ENCODE results near the gene HUWE1.
"Not testable (repeated sequence)": the region's sequence is repeated elsewhere in the genome, so short reads cannot be mapped to it uniquely, and the experiment has no call there.

HUWE1 gene

GRCh38 chrX:53511322-53511721 lies 175.2 kb downstream of the HUWE1 start:
- DNase-seq (ENCODE audit: low read depth, low spot score): no peak

DNA sequence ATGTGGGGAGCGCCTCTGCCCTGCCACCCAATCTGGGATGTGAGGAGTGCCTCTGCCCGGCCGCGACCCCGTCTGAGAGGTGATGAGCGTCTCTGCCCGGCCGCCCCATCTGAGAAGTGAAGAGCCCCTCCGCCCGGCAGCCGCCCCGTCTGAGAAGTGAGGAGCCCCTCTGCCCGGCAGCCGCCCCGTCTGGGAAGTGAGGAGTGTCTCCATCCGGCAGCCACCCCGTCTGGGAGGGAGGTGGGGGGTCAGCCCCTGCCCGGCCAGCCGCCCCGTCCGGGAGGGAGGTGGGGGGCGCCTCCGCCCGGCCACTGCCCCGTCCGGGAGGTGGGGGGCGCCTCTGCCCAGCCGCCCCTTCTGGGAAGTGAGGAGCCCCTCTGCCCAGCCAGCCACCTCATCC lies 182.5 kb downstream of the HUWE1 start:
- DNase-seq (ENCODE audit: low read depth, low spot score): not testable (repeated sequence)

GRCh38 chrX:53494436-53494835 lies 192.1 kb downstream of the HUWE1 start:
- no peak for DNase-seq (ENCODE audit: low read depth, low spot score)

DNA sequence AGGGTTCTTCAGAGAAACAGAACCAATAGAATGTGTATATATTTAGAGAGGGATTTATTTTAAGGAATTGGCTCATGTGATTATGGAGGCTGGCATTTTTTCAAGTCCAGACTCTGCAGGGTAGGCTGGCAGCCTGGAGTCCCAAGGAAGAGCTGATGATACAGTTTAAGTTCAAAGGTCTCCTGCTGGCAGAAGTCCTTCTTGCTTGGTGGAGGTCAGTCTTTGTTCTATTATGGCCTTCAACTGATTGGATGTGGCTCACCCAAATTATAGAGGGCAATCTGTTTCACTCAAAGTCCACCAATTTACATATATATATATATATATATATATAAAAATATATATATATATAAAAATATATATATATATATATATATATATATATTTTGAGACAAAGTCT lies 200.2 kb downstream of the HUWE1 start:
- DNase-seq (ENCODE audit: low read depth, low spot score): no peak

DNA sequence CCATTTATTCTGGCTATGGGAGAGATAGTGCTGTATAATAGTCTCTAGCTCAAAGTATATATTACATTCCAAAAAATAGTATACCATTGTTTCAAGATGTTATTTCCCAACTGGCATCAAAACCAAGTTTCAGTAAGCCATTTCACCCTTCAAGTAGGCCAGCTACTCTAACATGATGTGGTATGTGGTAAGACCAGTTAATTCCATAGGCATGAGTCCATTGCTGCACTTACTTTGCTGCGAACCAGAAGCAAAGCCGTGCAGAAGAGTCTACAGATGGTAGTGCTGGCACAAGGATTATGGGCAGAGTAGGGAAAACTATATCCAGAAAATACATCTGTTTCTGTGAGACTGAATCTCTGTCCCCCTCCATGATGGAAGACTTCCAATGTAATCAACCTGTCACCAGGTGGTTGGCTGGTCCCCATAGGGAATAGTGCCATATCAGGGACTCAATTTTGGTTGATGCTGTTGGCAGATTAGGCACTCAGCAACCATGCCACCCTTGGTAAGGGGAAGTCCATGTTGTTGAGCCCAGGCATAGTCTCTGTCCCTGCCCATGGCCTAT lies 202.6 kb downstream of the HUWE1 start:
- peak; percentile 38 for DNase-seq (ENCODE audit: low read depth, low spot score)

GRCh38 chrX:53483416-53483815 lies 203.1 kb downstream of the HUWE1 start:
- peak; percentile 27 for DNase-seq (ENCODE audit: low read depth, low spot score)

All from astrocyte of the hippocampus (primary cell).